ENCODE results near the gene SHB. TPM values are rescaled to one million over a fixed set of nuclear protein-coding genes. Genes with fewer than 3 reads are reported as not detected.

SHB gene
- total RNA-seq, 2 donors from 2014 or later, result 25.2 to 29.3 TPM

GRCh38 chr9:38089387-38090165 is 20.5 kb upstream of the SHB start:
- TF ChIP-seq CTCF (IDR thresholded peaks at IDR 0.05), result no peak
- TF ChIP-seq POLR2A (IDR thresholded peaks at IDR 0.05), result no peak
- DNase-seq, result no peak
- intact Hi-C loops (cut with DNase I), result loop anchor here (10.0 kb wide), 1 partner anchor 265 kb away; no protein-coding TSS in a partner anchor
- Histone ChIP-seq H3K4me3 (no peak overlapping the region), H3K9me3 (no peaks in the 10 kb centered on the region), H3K27ac (no peak overlapping the region), H3K4me1 (peaks cover 10% of the 10 kb centered on the region), H3K27me3 (no peaks in the 10 kb centered on the region), H3K36me3 (replicated peaks in 1 of 2; ENCODE audit: insufficient read depth in 1 of 2, low read depth in 2 of 2) (no peaks in the 10 kb centered on the region)
- WGBS, 2 donors, result 67 to 83% methylated on average over 2 of the region's 2 CpGs
- no peak for ATAC-seq

DNA sequence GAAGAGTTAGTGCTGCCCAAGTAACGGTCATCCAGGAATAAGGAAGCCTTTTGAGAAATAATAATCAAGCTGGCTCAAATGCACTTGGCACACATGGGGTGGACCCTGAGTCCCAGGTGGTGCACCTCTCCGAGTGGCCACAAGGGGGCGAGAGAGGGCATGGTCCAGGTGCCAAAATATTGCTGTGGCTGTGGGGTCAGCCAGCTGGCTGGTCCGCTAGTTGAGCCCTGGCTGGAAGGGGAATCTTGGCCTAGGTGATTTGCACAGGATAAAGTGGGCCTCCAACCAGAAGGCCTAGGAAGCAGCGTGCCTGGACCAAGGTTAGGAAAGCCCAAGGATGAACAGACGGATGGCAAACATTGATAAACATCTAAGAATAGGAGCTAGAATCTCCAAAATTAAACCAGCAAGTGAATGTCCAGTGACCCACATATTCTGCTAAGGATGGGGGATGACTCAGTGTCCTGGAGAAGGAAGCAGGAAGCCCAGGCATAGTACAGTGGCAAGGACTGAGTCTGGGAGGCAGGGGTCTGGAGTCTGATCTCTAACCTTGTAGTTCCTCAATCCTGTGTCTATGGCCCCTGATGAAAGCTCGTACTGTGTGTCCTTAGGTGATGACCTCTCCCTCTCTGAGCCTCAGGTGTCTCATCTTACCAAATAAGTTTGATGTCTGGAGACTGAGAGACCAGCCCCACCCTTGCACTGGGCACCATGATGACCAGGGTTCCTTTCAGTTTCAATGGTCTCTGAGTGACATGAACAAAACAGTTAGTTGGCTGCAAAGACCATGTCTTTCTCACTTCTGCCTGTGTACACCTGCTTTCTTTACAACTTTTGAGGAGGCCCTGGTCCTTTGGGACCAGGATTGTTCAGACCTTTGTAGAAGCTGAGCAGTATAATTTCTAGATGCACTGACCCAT is 19.2 kb upstream of the SHB start:
- no peaks in the 10 kb centered on the region for H3K36me3 ChIP-seq (replicated peaks in 1 of 2; ENCODE audit: insufficient read depth in 1 of 2, low read depth in 2 of 2)
- 7 to 20% methylated on average over 7 of the region's 7 CpGs for WGBS, 2 donors
- no peaks in the 10 kb centered on the region for H3K27me3 ChIP-seq
- no peaks in the 10 kb centered on the region for H3K9me3 ChIP-seq
- intact Hi-C loops (cut with DNase I), result loop anchor here (10.0 kb wide), 1 partner anchor 267 kb away; no protein-coding TSS in a partner anchor
- DNase-seq (peak; percentile 75 to 86 (median 80)), ATAC-seq (peak; percentile 91)
- no peak overlapping the region for H3K4me3 ChIP-seq
- H3K4me1 ChIP-seq, result peaks cover 10% of the 10 kb centered on the region
- H3K27ac ChIP-seq, result no peak overlapping the region
- TF ChIP-seq POLR2A (IDR thresholded peaks at IDR 0.05), result no peak
- peak; percentile 87 to 98 (median 94) for TF ChIP-seq CTCF (IDR thresholded peaks at IDR 0.05)

DNA sequence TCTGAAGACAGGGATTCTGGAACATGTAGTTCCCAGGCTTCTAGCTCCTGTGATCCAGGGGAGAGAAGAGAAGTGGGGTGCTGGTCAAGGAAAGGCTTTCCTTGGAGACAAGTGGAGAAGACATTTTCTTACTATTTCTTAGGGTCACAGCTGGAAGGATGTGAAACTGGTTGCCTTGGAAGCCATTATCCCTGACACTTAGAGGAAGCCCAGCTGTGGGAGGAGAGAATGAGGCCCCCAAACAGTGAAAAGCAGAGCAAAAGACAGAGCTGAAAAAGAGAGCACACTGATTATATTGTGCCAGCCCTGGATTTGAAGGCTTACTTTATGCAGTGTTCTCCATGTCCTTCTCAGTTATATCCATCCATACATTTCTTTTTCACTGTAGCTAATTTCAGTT is 17.5 kb upstream of the SHB start:
- DNase-seq (no peak), ATAC-seq (no peak)
- H3K9me3 ChIP-seq, result no peaks in the 10 kb centered on the region
- peaks cover 10% of the 10 kb centered on the region for H3K4me1 ChIP-seq
- TF ChIP-seq CTCF (IDR thresholded peaks at IDR 0.05) (no peak), POLR2A (IDR thresholded peaks at IDR 0.05) (no peak)
- no peak overlapping the region for H3K27ac ChIP-seq
- H3K4me3 ChIP-seq, result no peak overlapping the region
- no peaks in the 10 kb centered on the region for H3K36me3 ChIP-seq (replicated peaks in 1 of 2; ENCODE audit: insufficient read depth in 1 of 2, low read depth in 2 of 2)
- intact Hi-C loops (cut with DNase I), result loop anchor here (10.0 kb wide), 1 partner anchor 268 kb away; no protein-coding TSS in a partner anchor
- H3K27me3 ChIP-seq, result no peaks in the 10 kb centered on the region

- ATAC-seq (no peak), DNase-seq (no peak)
- TF ChIP-seq POLR2A (IDR thresholded peaks at IDR 0.05) (no peak), CTCF (IDR thresholded peaks at IDR 0.05) (no peak)
- H3K4me3 ChIP-seq, result no peak overlapping the region
- peaks cover 10% of the 10 kb centered on the region for H3K4me1 ChIP-seq
- H3K36me3 ChIP-seq (replicated peaks in 1 of 2; ENCODE audit: insufficient read depth in 1 of 2, low read depth in 2 of 2), result no peaks in the 10 kb centered on the region
- WGBS, 2 donors, result 54 to 57% methylated on average over 5 of the region's 5 CpGs
- no peaks in the 10 kb centered on the region for H3K27me3 ChIP-seq
- no peak overlapping the region for H3K27ac ChIP-seq
- H3K9me3 ChIP-seq, result no peaks in the 10 kb centered on the region
- intact Hi-C loops (cut with DNase I), result loop anchor here (10.0 kb wide), 1 partner anchor 269 kb away; no protein-coding TSS in a partner anchor
These were observed 16.3 kb upstream of the SHB start for GRCh38 chr9:38085308-38085707.

All from body of pancreas (tissue), 4 donors.